OCI-M1 (cell line): ENCODE measurements around the gene ARHGAP6.

ENCODE experiments used
- DNase-seq: peaks from one replicate; lab custom pipeline; 2025; lab: John Stamatoyannopoulos, UW

ARHGAP6 gene

DNA sequence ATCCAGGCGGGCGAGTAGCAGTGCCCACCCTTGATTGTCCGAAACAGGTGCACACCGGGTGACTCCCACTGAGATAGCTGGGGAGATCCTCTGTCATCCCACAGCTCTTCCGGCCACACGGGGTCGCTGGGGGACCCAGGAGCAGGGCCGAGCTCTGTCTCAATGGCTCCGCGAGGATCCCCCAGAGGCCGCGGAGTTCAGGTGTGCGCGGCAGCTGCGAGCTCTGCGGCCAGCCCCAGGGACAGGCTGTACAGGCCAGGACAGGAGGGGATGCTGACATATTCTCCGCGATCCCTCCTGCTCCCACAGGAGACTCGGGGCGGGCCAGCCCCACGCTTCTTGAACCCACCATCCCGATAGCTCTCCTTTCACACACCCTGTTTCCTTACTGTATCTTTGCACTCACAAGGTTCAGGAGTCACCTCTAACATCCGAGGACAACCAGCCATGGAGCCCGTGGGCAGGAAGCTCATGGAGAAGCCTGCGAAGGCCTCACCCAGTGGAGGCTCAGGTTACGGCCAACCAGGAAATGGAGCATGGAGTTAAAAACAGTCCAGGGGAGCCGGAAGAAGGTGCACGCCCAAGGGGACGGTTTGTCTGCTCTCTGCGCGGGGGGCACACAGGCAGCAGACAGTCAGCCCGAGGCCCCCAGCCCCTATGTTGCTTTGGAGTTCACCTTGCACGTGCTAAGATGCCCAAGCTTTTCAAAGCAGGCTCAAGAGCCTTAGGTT, 450.4 kb downstream of the ARHGAP6 start:
- DNase-seq = no peak

DNA sequence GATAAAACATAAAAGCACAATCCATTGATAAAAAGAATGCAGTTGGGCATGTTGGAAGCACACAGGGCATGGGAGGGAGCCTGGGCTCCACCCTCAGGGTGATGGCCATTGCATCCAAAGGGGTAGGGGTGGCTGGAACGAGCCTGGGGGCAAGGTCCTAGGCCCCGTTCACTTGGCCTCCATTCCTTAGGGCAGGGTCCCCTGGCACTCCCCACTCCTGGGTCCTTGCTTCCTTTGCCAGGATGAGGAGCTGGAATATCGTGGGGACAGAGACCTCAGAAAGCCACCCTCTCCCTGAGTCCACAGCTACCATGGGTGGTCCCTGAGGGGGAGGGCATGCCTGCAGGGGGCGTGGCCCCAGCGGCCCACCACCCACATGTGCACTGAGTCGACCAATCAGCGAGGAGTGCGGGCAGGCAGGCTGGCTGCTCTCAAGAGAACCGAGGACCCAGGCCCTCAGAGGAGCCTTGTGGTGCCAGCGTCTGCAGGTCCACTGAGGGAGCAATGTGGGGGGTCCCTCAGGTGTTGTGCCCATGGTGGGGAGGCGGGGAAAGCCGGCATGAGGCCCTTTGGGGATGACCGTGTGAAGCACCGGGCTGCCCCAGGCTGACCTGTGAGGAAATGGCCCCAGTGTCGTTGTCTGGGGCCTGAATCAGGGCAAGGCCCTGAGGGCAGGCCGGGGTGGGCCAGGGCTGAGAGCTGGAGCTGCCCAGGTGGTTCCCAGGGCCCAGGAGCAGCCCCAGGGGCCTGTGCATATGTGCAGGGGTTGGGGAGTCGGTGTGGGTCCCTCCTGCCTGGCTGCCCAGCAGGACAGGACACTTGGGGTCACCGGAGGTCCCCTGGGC, 451.2 kb downstream of the ARHGAP6 start:
- DNase-seq = no peak

DNA sequence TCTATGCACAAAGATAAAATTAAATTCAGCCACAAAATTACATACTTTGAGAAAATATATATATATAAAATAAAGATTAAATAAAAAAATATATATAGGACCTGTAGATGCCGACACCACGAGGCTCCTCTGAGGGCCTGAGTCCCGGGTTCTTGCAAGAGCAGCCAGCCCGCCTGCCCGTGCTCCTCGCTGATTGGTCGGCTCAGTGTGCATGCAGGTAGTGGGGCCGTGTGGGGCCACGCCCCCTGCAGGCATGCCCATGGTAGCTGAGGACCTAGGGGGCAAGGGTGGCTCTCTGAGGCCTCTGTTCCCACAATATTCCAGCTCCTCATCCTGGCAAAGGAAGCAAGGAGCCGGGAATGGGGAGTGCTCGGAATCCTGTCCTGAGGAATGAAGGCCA, 453.0 kb downstream of the ARHGAP6 start:
- DNase-seq = no peak

DNA sequence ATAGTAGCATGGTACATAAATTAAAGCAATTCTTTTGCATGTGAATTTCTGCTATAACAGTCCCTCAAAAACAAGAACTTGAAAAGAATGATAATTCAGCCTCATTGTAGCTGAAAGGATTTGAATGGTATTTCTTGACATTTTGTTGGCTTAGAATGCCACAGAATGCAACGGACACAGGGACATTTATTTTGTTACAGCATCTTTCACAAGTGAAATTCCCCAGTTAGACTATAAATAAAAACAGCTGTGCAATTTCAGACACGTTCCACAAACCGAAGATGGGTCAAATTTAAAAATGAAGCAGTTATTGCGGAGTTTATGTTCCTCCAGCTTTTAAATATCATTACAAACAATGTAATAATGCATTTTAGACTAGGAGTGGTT, 455.3 kb downstream of the ARHGAP6 start:
- DNase-seq = no peak

DNA sequence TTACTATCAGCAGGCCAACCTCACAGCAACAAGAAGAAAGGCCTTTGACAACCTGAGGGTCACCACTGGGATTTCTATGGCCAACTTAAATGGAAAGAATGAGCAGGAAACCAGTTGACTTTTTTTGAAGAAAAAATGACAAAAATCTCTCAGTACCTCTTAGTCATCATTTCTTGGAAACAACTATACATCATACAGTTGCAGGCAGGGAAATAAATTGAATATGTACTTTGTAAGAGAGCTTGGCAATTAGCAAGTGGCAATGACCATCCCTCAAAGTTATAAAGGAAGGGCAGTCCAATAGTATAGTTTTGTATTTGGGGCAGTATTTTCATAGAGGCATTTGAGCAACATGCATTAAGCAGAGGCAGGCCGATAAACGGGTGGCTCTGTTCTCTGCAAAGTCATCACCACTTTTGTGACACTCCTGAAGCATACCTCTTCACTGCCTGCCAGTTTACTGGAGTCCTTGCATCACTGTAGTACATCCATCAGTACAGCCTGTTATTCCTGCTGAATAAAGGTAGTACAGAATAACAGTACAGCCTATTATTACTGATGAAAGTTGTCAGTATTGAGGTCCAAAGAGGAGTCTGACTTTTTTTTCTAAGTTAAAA, 455.8 kb downstream of the ARHGAP6 start:
- peak; percentile 56 for DNase-seq

DNA sequence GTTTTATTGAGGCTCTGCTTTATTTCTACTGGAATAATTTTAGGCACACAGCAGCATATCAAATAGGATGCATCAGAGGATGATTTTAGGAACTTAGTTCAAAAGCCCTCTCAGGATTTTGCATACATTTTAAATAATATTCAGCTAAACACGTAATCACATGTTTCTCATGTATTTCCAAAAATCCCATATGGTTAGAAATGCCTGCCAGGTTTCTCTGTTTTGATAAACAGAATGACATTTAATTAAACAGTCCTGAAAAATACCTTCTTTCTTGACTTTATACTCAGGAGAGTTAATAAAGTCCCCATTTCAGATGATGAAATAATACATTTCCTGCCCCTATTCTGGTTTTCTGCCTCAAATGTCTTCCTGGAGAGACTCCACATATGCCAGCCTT, 459.0 kb downstream of the ARHGAP6 start:
- DNase-seq = no peak

DNA sequence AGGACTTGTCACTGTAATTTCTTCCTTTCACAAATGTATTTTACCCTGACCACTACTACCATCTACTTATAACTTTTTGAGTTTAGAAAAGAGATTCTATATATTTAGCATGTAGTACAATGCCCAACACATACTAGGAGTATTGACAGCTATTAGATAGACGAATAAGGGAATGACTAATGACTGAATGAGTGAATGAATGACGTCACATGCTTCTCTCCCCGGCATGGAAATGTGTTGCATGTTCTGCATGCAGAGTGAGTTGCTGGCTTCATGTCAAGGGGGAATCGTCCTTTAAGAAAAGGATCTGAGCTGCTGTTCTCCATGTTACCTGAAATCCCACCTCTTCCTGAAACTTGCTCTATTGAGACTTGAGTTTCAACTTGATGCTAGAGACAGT, 459.9 kb downstream of the ARHGAP6 start:
- no peak for DNase-seq

DNA sequence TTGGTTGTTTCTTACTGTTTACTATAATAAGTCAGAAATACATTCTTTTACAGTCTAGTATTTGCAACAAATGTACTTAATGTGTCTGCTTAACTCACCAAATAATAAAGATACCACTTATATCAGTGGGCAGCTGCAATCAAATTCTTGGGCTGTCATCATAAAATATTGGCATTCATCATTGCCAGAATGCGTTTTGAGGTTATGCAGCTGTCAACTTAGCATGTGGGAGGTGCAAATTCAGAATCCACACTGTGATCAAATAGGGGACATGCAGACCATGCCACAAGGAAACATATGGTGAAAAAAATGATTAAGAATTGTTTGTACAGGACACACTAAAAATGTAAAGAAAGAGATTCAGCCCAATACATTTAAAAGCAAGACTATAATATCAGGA, 468.0 kb downstream of the ARHGAP6 start:
- DNase-seq = no peak

DNA sequence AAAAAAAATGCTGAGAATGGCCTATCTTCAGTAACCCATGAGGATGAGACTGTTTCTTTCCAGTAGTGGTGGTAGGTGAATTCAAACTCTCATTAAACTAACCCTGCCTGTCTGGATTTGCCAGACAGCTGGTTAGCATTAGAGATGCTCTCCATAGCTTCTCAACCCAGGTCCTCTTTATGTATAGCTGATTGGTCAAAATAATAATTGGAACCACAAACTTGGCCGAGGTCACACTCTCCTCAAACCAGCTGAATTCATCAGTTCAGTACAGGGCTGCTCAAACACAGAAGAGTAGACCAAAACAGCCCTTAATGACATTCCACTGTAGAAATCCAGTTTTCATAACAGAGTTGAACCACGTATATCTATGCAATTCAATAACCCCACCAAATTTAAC, 469.2 kb downstream of the ARHGAP6 start:
- no peak for DNase-seq

DNA sequence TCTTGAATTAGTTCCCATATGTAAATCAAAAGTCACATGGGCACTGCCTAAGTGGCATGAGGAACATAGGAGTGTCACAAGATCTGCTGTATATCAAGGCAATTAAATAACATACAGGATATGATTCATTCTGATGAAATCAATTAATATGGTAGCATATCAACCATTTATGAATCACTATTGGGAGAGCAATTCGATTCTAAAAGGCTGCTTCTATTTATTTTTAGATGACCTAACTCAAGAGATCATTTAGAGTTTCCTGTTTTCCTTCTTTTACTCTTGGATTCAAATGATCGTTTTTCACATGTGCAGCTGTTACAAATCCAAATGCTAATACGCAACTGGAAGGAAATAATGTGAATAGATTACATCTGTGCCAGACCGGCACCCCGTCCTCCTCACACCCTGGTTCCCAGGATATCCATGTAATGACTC, 472.7 kb downstream of the ARHGAP6 start:
- peak; percentile 1 for DNase-seq

DNA sequence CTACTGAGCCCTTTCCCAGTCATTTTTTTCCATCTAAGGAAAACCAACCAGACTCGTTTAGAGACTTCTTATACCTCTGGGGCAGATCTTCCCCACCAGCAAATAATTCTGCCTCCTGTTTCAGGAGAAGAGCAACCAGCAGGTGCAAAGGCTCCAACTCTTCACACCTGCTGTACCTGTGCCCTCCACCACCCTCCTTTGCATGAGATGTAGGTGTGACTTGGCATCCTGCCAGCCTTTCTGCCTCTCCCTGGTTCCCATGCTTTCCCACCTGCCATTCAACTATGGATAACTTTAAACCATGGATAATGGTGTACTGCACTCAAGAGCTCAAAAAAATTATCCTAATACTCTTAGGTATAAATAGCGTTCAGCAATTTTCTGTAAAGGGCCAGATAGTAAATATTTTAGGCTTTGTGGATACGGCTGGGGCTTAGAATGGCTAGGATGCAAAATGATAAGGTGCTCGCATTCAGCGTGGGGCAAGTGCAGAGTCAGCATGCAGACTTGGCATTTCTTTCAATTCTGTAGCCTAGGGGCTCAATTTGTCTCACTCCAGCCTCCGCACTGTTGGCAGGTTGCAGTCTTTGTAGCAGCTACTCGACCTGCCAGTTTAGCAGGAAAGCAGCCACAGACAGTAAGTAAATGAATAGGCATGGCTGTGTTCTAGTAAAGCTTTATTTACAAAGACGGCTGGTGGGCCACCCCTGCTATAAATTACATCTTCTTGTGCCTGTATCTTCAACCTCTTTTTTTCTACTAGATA, 474.8 kb downstream of the ARHGAP6 start:
- no peak for DNase-seq

DNA sequence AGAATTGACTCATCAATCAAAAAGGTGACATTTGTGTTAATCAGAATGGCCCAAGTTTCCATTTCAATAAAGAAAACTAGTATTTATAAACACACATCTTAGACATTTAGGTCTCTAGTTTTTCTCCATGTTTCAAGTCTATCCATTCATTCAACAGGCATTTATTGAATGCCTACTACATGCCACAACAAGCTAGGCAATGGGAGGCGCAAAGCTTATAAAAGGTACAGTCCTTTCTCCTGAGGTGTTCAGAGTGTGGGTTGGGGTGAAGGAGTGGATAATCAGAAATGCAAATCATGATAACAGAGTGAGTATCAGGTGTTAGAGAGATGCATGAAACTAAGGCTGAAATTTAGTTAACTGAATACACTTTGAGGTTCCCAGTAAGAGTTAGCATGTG, 476.6 kb downstream of the ARHGAP6 start:
- DNase-seq = no peak

DNA sequence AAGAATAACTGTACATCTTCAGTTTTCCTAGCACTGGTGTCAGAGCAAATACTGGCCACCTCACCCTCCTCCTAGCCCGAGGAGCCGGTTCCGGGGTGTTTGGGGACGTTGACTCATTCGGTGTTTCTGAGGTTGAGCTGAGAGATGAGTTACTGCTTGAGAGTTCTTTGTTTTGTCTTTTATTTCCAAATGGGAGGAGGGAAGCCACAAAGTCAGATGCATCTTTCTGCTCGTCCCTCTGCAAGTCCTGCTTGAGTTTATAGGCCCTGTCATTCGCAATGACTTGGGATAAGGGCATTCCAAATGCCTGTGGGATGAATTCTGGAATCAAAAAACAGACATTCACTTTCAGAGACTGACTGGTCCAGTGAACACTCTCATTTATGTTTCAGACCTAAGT, 477.1 kb downstream of the ARHGAP6 start:
- no peak for DNase-seq

DNA sequence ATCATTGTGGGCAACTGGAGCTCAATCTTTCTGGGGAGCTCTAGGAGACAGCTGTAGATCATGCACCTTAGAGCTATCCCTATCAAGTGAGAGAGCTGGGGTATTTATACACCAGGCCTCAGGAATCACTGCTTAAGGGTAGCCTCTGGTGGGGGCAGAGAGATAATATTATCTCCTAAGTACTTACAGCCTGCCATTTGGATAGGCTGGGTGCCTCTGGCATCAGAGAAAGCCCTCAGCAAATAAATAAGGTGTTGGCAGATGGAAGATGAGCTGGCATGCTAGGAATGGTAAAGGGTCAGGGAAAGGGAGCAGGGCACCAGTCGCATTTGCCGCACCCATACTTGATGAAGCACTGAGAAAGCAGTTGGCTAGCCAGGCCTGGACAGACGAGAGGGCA, 478.7 kb downstream of the ARHGAP6 start:
- DNase-seq = no peak

DNA sequence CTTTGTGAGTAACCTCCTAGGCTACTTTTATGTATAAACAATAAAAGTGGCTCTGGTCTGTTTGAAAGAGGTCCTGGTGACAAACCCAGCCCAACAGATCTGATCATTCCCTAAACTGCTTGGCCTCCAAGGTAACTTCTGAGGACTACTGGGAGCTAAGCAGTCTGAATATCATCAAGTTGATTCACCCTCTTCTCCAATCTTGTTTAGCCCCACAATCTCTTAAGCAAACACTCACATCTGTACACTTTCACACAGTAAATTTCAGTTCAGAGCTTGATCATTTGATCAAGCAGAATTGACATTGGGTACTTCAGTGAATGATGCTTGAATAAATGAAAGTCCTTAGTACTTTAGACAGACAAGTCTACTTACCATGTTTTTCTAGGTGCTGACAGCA, 479.9 kb downstream of the ARHGAP6 start:
- DNase-seq = no peak

DNA sequence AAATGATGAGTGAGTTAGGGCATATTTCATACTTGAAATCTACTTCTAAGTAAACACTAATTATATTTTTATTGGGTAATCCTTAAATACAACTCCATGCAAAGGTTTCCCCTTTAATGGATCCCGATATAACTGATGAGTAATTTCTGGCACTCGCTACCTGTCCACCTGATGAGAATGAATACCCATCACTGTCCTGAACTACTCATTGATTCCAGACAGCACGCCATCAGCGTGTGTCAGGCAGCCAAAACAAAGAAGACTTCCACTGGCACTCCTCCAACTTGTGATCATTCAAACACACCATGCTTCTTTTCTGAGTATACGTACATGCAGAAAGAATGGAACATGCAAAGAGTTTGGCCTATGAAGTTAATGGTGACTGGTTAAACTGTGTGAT, 485.1 kb downstream of the ARHGAP6 start:
- DNase-seq = no peak

DNA sequence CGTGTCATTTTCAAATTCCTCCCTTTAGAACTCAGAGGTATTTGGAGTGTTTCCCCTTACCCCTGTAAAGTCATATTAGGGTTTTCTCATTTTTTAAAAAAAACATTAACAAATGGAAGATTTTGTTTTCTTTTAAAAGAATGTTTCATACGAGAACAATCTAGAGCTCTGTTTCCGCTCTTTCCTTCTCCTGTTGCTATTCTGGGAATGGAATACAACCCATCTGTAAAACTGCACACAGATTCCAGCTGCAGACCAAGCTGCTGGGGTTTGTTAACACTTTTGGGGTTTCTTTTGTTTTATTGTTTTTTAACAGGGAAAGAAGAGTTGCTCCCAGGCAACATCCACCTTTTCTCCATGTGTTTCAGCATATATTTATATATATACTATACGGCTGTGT, 493.3 kb downstream of the ARHGAP6 start:
- DNase-seq = no peak

DNA sequence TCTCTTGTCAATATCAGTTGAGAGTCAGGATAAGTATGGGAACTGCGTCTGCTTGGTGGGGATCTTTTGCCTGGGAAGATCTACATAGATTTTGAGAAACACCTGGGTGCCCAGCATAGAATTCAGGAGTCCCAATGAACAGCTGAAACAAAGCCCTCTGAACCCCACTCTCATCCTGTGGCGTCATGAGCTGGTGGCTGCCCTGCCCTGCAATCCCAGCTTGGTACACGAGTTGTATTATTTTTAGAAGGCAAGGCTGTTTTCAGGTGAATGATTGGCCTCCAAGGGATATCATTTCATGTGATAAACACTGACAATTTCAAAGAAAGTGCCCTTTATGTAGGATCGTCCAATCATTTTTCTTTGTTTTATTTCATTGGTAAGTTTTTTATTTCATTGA, 493.8 kb downstream of the ARHGAP6 start:
- DNase-seq = no peak

DNA sequence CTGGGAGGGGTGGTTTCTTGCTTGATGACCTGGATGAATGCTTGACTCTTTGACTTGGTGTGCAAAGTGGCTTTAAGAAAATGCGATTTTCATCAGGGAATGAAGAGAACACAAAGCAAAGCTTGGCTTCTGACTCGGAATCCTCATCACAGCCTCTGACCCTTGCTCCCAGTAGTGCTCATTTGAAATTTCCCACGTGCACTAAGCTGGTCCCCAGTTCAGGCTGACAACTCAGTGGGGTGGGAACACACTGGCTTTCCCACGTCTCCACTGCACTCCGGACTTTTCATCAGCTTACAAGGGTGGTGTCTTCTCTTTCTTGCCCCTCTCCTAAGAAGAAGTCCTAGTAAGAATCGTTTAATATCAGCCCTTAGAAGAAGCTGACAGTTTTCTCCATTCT, 501.3 kb downstream of the ARHGAP6 start:
- no peak for DNase-seq

DNA sequence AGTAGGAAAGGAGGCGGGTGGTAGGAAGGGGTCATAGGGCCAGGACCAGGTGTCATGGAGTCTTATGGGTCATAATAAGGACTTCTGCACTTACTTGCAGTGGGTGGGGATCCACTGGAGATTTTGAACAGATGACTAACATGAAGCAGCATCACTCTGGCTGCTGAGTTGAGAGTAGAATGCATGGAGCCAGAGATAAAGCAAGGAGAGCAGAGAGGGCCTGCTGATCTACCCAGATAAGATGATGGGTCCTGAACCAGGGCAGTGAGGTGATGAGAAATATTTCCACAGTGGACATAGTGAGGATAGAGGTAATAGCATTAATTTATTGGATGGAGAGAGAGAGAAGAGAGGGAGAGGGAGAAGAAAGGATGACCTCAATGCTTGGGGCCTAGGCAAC, 506.6 kb downstream of the ARHGAP6 start:
- no peak for DNase-seq

DNA sequence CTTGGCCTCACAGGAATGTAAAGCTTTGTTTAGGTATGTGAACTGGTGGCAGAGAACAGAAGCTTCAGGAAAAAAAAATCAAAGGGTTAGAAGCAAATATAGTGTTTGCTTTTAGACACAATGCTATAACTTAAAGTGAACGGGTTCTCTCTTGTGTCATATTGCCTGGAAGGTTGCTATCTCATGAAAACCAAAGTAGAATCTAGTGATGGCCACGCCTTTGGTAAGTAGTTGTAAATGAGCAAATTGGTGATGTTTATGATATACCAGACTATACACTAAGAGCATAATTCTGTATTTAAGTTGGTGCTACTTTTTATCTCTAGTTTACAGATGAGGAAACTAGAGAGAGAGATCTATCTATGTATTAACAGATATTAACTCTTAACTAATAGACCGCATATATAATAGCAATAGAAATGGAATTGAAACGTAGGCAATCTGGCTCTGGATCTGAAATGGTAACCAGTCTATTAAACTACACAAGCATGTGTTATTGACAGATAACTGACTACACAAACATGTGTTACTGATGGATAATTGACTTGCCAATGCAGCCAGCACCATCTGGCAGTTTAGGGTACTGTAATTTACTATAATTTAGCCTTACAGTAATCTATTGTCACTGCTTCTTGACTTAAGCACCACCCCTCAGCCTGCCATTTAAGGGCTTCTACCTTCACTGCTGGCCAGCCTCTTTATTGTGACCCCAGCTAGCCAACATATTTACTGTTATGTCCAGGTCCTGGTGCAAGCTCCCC, 513.7 kb downstream of the ARHGAP6 start:
- peak; percentile 12 for DNase-seq

DNA sequence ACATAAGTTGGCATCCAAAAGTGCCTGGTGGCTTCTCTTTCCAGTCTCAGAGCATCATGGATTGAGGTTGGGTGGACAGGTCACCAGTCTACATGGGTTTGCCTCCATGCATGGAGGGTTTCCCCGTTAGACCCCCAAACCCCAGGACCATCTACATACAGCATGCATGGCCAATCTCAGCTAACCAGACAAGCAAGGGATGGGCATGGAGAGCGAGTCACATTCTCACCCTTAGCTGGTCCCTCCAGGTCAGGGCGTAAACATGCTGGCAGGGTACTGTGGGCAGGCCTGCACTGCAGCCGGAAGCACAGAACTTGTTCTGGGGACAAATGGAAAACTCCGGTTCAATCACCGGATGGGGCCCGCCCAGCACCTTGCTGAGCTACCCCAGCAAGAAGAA, 517.3 kb downstream of the ARHGAP6 start:
- DNase-seq = no peak
